HEK293 (cell line): ENCODE measurements around the gene CNOT2.

Experiments
- IKZF3 ChIP-seq: fragments of 450-650 bp; IDR thresholded peaks from 2 replicates; pipeline ENCODE4 v1.5.0; 2018; ENCODE audit warnings: missing biosample characterization, mild to moderate bottlenecking, missing genetic modification characterization, moderate library complexity
- KLF1 ChIP-seq: fragments of 450-650 bp; formaldehyde crosslinking; IDR thresholded peaks from 2 replicates; pipeline ENCODE4 v1.5.1; 2016; ENCODE audit warnings: missing biosample characterization, missing genetic modification characterization
- KLF10 ChIP-seq: fragments of 450-650 bp; IDR thresholded peaks from 2 replicates; pipeline ENCODE4 v1.5.1; 2018; ENCODE audit warnings: missing biosample characterization, mild to moderate bottlenecking, missing genetic modification characterization
- OSR2 ChIP-seq: fragments of 450-650 bp; formaldehyde crosslinking; IDR thresholded peaks from 2 replicates; pipeline ENCODE4 v1.5.1; 2016; ENCODE audit warnings: missing biosample characterization, missing genetic modification characterization
- RBAK ChIP-seq: fragments of 450-650 bp; formaldehyde crosslinking; IDR thresholded peaks from 2 replicates; pipeline ENCODE4 v1.5.1; 2016; ENCODE audit warnings: missing biosample characterization, missing genetic modification characterization
- REPIN1 ChIP-seq: fragments of 450-650 bp; formaldehyde crosslinking; IDR thresholded peaks from 2 replicates; pipeline ENCODE4 v1.5.1; 2017; ENCODE audit warnings: missing biosample characterization, missing genetic modification characterization, low read depth
- SCRT2 ChIP-seq: fragments of 450-650 bp; formaldehyde crosslinking; IDR thresholded peaks from 2 replicates; pipeline ENCODE4 v1.5.1; 2016; ENCODE audit warnings: missing biosample characterization, missing genetic modification characterization
- ZNF146 ChIP-seq: fragments of 450-650 bp; formaldehyde crosslinking; IDR thresholded peaks from 2 replicates; pipeline ENCODE4 v1.5.1; 2016; ENCODE audit warnings: missing biosample characterization, missing genetic modification characterization
- ZNF174 ChIP-seq: fragments of 450-650 bp; formaldehyde crosslinking; IDR thresholded peaks from 2 replicates; pipeline ENCODE4 v1.5.0; 2017; ENCODE audit warnings: missing biosample characterization, mild to moderate bottlenecking, missing genetic modification characterization
- ZNF175 ChIP-seq: fragments of 450-650 bp; formaldehyde crosslinking; IDR thresholded peaks from 2 replicates; pipeline ENCODE4 v1.5.1; 2016; ENCODE audit warnings: missing biosample characterization, missing genetic modification characterization
- ZNF184 ChIP-seq: fragments of 450-650 bp; IDR thresholded peaks from 2 replicates; pipeline ENCODE4 v1.5.1; 2018; ENCODE audit warnings: missing biosample characterization, mild to moderate bottlenecking, missing genetic modification characterization
- ZNF211 ChIP-seq: fragments of 450-650 bp; formaldehyde crosslinking; IDR thresholded peaks from 2 replicates; pipeline ENCODE4 v1.5.1; 2016; ENCODE audit warnings: low read depth, missing biosample characterization, missing genetic modification characterization
- ZNF221 ChIP-seq: fragments of 450-650 bp; formaldehyde crosslinking; IDR thresholded peaks from 2 replicates; pipeline ENCODE4 v1.5.1; 2017; ENCODE audit warnings: missing biosample characterization, missing genetic modification characterization, borderline replicate concordance
- ZNF24 ChIP-seq: fragments of 450-650 bp; formaldehyde crosslinking; IDR thresholded peaks from 2 replicates; pipeline ENCODE4 v1.5.1; 2016; ENCODE audit warnings: missing biosample characterization, missing genetic modification characterization
- ZNF391 ChIP-seq: fragments of 450-650 bp; formaldehyde crosslinking; IDR thresholded peaks from 2 replicates; pipeline ENCODE4 v1.5.1; 2016; ENCODE audit warnings: low read depth, missing biosample characterization, missing genetic modification characterization, borderline replicate concordance
- ZNF423 ChIP-seq: fragments of 450-650 bp; formaldehyde crosslinking; IDR thresholded peaks from 2 replicates; pipeline ENCODE4 v1.5.1; 2016; ENCODE audit warnings: missing biosample characterization, missing genetic modification characterization
- ZNF473 ChIP-seq: fragments of 450-650 bp; formaldehyde crosslinking; IDR thresholded peaks from 2 replicates; pipeline ENCODE4 v1.5.1; 2017; ENCODE audit warnings: missing biosample characterization, missing genetic modification characterization
- ZNF501 ChIP-seq: fragments of 450-650 bp; formaldehyde crosslinking; IDR thresholded peaks from 2 replicates; pipeline ENCODE4 v1.5.1; 2016; ENCODE audit warnings: missing biosample characterization, missing genetic modification characterization
- ZNF514 ChIP-seq: fragments of 450-650 bp; formaldehyde crosslinking; IDR thresholded peaks from 2 replicates; pipeline ENCODE4 v1.5.1; 2016; ENCODE audit warnings: missing biosample characterization, missing genetic modification characterization
- ZNF518A ChIP-seq: fragments of 450-650 bp; formaldehyde crosslinking; conservative IDR thresholded peaks from 2 replicates; pipeline ENCODE4 v1.5.1; 2016; ENCODE audit warnings: low read depth, missing biosample characterization, missing genetic modification characterization
- ZNF560 ChIP-seq: fragments of 450-650 bp; formaldehyde crosslinking; IDR thresholded peaks from 2 replicates; pipeline ENCODE4 v1.5.1; 2017; ENCODE audit warnings: missing biosample characterization, missing genetic modification characterization, borderline replicate concordance
- ZNF571 ChIP-seq: fragments of 450-650 bp; formaldehyde crosslinking; IDR thresholded peaks from 2 replicates; pipeline ENCODE4 v1.5.0; 2017; ENCODE audit warnings: missing biosample characterization, missing genetic modification characterization
- ZNF596 ChIP-seq: fragments of 450-650 bp; IDR thresholded peaks from 2 replicates; pipeline ENCODE4 v1.5.0; 2018; ENCODE audit warnings: missing biosample characterization, mild to moderate bottlenecking, missing genetic modification characterization, moderate library complexity
- ZNF624 ChIP-seq: fragments of 450-650 bp; formaldehyde crosslinking; IDR thresholded peaks from 2 replicates; pipeline ENCODE4 v1.5.1; 2017; ENCODE audit warnings: missing biosample characterization, missing genetic modification characterization
- ZNF629 ChIP-seq: fragments of 450-650 bp; formaldehyde crosslinking; IDR thresholded peaks from 2 replicates; pipeline ENCODE4 v1.5.1; 2017; ENCODE audit warnings: missing biosample characterization, missing genetic modification characterization
- ZNF645 ChIP-seq: fragments of 450-650 bp; formaldehyde crosslinking; IDR thresholded peaks from 2 replicates; pipeline ENCODE4; 2016; ENCODE audit warnings: missing biosample characterization, missing genetic modification characterization
- ZNF654 ChIP-seq: fragments of 450-650 bp; formaldehyde crosslinking; IDR thresholded peaks from 2 replicates; pipeline ENCODE4 v1.5.1; 2016; ENCODE audit warnings: low read depth, missing biosample characterization, missing genetic modification characterization
- ZNF677 ChIP-seq: fragments of 450-650 bp; IDR thresholded peaks from 2 replicates; pipeline ENCODE4 v1.5.0; 2018; ENCODE audit warnings: missing biosample characterization, mild to moderate bottlenecking, missing genetic modification characterization, moderate library complexity
- ZNF768 ChIP-seq: fragments of 450-650 bp; formaldehyde crosslinking; IDR thresholded peaks from 2 replicates; pipeline ENCODE4 v1.5.1; 2018; ENCODE audit warnings: missing biosample characterization, mild to moderate bottlenecking, missing genetic modification characterization
- ZNF776 ChIP-seq: fragments of 450-650 bp; formaldehyde crosslinking; IDR thresholded peaks from 2 replicates; pipeline ENCODE4 v1.5.0; 2017; ENCODE audit warnings: missing biosample characterization, missing genetic modification characterization, borderline replicate concordance
- ZNF777 ChIP-seq: fragments of 450-650 bp; formaldehyde crosslinking; IDR thresholded peaks from 2 replicates; pipeline ENCODE4 v1.5.1; 2017; ENCODE audit warnings: missing biosample characterization, missing genetic modification characterization, borderline replicate concordance
- ZNF837 ChIP-seq: fragments of 450-650 bp; formaldehyde crosslinking; IDR thresholded peaks from 2 replicates; pipeline ENCODE4 v1.5.1; 2016; ENCODE audit warnings: missing biosample characterization, missing genetic modification characterization
- TF ChIP-seq, protein P1 (sequence below): fragments of 450-650 bp; formaldehyde crosslinking; IDR thresholded peaks from 2 replicates; pipeline ENCODE4 v1.5.1; 2016; ENCODE audit warnings: missing biosample characterization, missing genetic modification characterization

The CNOT2 gene

GRCh38 chr12:70242695-70243509 lies at the start of gene CNOT2 (continued):
- peak; percentile 54 for TF ChIP-seq SCRT2 (tag by site-specific recombination)
- TF ChIP-seq ZNF211 (tag by site-specific recombination), result no peak
- no peak; the same call in 1 of the 2 replicates for TF ChIP-seq ZNF518A (tag by site-specific recombination)
- TF ChIP-seq ZNF184 (tag by site-specific recombination), result no peak
- TF ChIP-seq, protein P1, sequence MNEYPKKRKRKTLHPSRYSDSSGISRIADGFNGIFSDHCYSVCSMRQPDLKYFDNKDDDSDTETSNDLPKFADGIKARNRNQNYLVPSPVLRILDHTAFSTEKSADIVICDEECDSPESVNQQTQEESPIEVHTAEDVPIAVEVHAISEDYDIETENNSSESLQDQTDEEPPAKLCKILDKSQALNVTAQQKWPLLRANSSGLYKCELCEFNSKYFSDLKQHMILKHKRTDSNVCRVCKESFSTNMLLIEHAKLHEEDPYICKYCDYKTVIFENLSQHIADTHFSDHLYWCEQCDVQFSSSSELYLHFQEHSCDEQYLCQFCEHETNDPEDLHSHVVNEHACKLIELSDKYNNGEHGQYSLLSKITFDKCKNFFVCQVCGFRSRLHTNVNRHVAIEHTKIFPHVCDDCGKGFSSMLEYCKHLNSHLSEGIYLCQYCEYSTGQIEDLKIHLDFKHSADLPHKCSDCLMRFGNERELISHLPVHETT (tag by site-specific recombination), result peak; percentile 68; the same call in 1 of the 2 replicates
- 0 out of 2 replicates have a peak, but pooled peaks have one; percentile 5 for TF ChIP-seq ZNF596
- TF ChIP-seq ZNF624 (tag by site-specific recombination), result no peak
- peak; percentile 70; the same call in 1 of the 2 replicates for TF ChIP-seq REPIN1
- TF ChIP-seq ZNF654, result no peak
- peak; percentile 95 for TF ChIP-seq ZNF501 (tag by site-specific recombination)
- TF ChIP-seq ZNF514, result no peak
- TF ChIP-seq ZNF776 (tag by site-specific recombination), result no peak
- TF ChIP-seq ZNF175 (tag by site-specific recombination), result no peak
- TF ChIP-seq ZNF391 (tag by site-specific recombination), result peak; percentile 84
- TF ChIP-seq ZNF221 (tag by site-specific recombination), result no peak
- no peak for TF ChIP-seq ZNF837 (tag by site-specific recombination)
- TF ChIP-seq ZNF571, result no peak
- no peak for TF ChIP-seq ZNF560 (tag by site-specific recombination)
- no peak; the same call in 1 of the 2 replicates for TF ChIP-seq KLF10 (tag by site-specific recombination)
- TF ChIP-seq ZNF473 (tag by site-specific recombination), result no peak
- TF ChIP-seq KLF1, result peak; percentile 44; the same call in 1 of the 2 replicates
- TF ChIP-seq ZNF423, result peak; percentile 89; the same call in 1 of the 2 replicates
- TF ChIP-seq ZNF677 (tag by site-specific recombination), result no peak
- TF ChIP-seq ZNF629 (tag by site-specific recombination), result peak; percentile 93
- 0 out of 2 replicates have a peak, but pooled peaks have one; percentile 50 for TF ChIP-seq ZNF777 (tag by site-specific recombination)
- TF ChIP-seq ZNF24 (tag by site-specific recombination), result peak; percentile 65
- TF ChIP-seq OSR2, result peak; percentile 90
- TF ChIP-seq ZNF645 (tag by site-specific recombination), result no peak
- no peak for TF ChIP-seq ZNF146
- peak; percentile 96 for TF ChIP-seq IKZF3 (tag by site-specific recombination)
- no peak for TF ChIP-seq RBAK (tag by site-specific recombination)
- no peak for TF ChIP-seq ZNF174
- no peak for TF ChIP-seq ZNF768 (tag by site-specific recombination)
